Testis (tissue), 3 donors: ENCODE data around the gene DTX3. TPM values are rescaled to one million over a fixed set of nuclear protein-coding genes. Genes with fewer than 3 reads are reported as not detected.

Source experiments
- DNase-seq: peaks from one replicate; pipeline ENCODE4 v3.0.0-alpha.2; 2019
- H3K27ac ChIP-seq, 2 donors: fragments of 200-600 bp; sonication (generic); one replicate each; pipeline ENCODE4 v1.5.1; 2019
- H3K27me3 ChIP-seq: fragments of 200-600 bp; sonication (generic); one replicate; pipeline ENCODE4 v1.5.1; 2019
- H3K36me3 ChIP-seq: fragments of 200-600 bp; sonication (generic); one replicate; pipeline ENCODE4 v1.5.1; 2017; ENCODE audit warnings: low read depth; ENCODE audit errors: missing control alignments
- H3K4me1 ChIP-seq: fragments of 200-600 bp; sonication (generic); one replicate; pipeline ENCODE4 v1.5.1; 2019
- H3K4me3 ChIP-seq, 2 donors: fragments of 200-600 bp; sonication (generic); one replicate each; pipeline ENCODE4 v1.5.1; 2017 to 2019
- H3K9me3 ChIP-seq: fragments of 200-600 bp; sonication (generic); one replicate; pipeline ENCODE4 v1.5.1; 2017
- POLR2A ChIP-seq: fragments of 450-650 bp; IDR thresholded peaks from one replicate; pipeline ENCODE4 v1.6.1; 2017; ENCODE audit warnings: antibody characterized with exemption, mild to moderate bottlenecking, moderate library complexity
- WGBS, 2 donors: methylation state at CpG; one replicate each; pipeline ENCODE4 v1.1.5; 2018; 5-methylcytosine and 5-hydroxymethylcytosine counted together
- intact Hi-C: fragments of 100-400 bp; cut with DNase I; formaldehyde crosslinking; loops from one replicate; pipeline ENCODE4 v1.15.1; 2023; ENCODE audit warnings: low total_unique reads
- polyA plus RNA-seq: library from polyadenylated mRNA; stranded (reverse); fragments of 350-450 nt; fragmentation: Illumina TruSeq; extraction: RNeasy Lipid Tissue Mini Kit (QIAGEN cat#74804); gene quantifications from one replicate; pipeline ENCODE4 v1.2.3, GENCODE V29; 2014; ENCODE audit warnings: low read depth, low replicate concordance; ENCODE audit not compliant: insufficient read depth
- total RNA-seq, 2 donors: library from RNA; depleted of rRNA; stranded (reverse); fragments of >200 nt; gene quantifications; one replicate each; pipeline ENCODE4 v1.2.3, GENCODE V29; 2016
- TF ChIP-seq, protein P1 (sequence below), 3 experiments: fragments of 450-650 bp in 2 of 3; fragments of 200-600 bp in 1 of 3; sonication (generic) in 1 of 3; IDR thresholded peaks; one replicate each; pipeline ENCODE4 v1.5.1; 2016 to 2019; ENCODE audit warnings: antibody characterized with exemption in 3 of 3, mild to moderate bottlenecking in 2 of 3, moderate library complexity in 1 of 3

DTX3 gene
- total and polyA plus RNA-seq, 3 donors from 2014 or later: 37.9 to 60.4 (median 45.0) TPM

GRCh38 chr12:57591782-57592325 lies 12.8 kb upstream of the DTX3 start:
- DNase-seq: no peak
- Histone ChIP-seq H3K27me3 (no peaks in the 10 kb centered on the region), H3K36me3 (no peaks in the 10 kb centered on the region), H3K4me3 (peak overlapping the region; percentile 83 to 94), H3K9me3 (no peaks in the 10 kb centered on the region), H3K27ac (peak overlapping the region; percentile 37 to 76), H3K4me1 (peaks cover 21% of the 10 kb centered on the region)
- 27 to 39% methylated on average over 10 of the region's 10 CpGs for WGBS, 2 donors
- no peak for TF ChIP-seq POLR2A
- TF ChIP-seq, protein P1, sequence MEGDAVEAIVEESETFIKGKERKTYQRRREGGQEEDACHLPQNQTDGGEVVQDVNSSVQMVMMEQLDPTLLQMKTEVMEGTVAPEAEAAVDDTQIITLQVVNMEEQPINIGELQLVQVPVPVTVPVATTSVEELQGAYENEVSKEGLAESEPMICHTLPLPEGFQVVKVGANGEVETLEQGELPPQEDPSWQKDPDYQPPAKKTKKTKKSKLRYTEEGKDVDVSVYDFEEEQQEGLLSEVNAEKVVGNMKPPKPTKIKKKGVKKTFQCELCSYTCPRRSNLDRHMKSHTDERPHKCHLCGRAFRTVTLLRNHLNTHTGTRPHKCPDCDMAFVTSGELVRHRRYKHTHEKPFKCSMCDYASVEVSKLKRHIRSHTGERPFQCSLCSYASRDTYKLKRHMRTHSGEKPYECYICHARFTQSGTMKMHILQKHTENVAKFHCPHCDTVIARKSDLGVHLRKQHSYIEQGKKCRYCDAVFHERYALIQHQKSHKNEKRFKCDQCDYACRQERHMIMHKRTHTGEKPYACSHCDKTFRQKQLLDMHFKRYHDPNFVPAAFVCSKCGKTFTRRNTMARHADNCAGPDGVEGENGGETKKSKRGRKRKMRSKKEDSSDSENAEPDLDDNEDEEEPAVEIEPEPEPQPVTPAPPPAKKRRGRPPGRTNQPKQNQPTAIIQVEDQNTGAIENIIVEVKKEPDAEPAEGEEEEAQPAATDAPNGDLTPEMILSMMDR (IDR thresholded peaks at IDR 0.05): no peak
- intact Hi-C loops: no loop called here

DNA sequence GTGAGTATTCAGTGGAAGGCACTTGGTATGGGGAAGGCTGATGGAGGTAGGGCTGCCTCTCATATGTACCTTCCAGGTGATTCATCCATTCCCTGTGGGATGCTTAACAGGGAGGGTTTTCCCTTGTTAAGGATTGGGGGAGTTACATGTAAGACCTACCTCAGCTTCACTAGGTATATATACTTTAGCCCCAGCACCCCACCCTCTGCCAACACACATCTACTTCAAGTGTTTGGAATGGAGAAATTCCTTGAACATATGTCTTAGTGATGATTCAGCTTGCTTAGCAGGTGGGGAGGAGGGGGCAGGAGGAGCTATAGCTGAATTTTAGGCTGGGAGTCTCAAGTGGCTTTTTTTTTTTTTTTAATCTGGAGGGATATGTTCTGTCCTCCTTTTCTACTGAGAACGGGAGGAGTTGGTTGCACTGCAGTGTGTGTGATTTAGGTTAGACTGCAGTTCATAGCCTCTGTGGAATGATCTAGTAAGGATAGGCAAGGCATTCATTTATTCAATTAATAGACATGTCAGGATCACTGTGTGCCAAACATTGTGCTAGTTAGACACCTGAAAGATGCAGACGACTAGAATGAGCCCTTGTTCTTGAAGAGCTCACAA lies 12.0 kb upstream of the DTX3 start:
- Histone ChIP-seq H3K27me3 (no peaks in the 10 kb centered on the region), H3K4me3 (no peak overlapping the region), H3K27ac (no peak overlapping the region), H3K36me3 (no peaks in the 10 kb centered on the region), H3K4me1 (peaks cover 21% of the 10 kb centered on the region), H3K9me3 (no peaks in the 10 kb centered on the region)
- intact Hi-C loops: no loop called here
- no peak for DNase-seq
- TF ChIP-seq, protein P1 (IDR thresholded peaks at IDR 0.05): no peak
- TF ChIP-seq POLR2A: no peak
- WGBS, 2 donors: 49 to 64% methylated on average over 2 of the region's 2 CpGs

DNA sequence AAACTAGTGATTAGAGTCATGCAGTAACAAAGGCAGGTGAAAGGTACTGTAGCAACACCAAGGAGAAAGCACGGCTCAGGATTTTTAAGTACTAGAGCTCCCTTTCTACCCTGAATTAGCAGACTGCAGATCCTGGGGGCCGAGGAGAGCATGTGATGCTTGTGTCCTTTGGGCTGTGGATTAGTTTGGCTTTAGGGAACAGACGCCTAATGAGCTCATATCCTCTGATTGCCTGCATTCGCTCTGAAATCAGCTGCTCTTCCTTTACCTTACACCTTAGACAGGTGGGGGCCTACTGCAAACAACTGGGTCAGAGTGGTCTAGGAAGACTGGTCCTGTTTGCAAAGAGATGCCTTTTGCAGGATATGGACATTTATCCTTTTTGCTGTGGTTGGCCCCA lies 11.4 kb upstream of the DTX3 start:
- TF ChIP-seq POLR2A: no peak
- TF ChIP-seq, protein P1 (IDR thresholded peaks at IDR 0.05): no peak
- intact Hi-C loops: no loop called here
- 68 to 81% methylated on average over 4 of the region's 4 CpGs for WGBS, 2 donors

DNA sequence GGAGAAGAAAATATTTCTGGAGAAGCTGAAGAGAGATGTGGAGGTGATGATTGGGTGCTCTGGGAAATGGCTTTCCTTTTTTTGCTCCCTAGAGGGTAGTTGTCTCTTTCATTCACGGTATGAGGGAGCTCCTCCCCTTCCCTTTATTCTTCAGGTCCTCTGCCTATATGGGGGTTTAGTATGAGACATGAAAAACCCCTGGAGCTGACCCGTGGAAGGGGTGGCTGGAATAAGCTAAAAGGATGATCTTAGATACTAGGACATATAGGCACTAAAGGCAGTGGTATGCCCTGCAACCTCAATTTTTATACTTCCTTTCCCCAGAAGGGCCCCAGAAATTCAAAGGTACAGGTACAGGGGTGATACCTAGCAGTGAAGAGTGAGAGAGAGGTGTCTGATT lies 4.2 kb upstream of the DTX3 start:
- 71 to 80% methylated on average over 2 of the region's 2 CpGs for WGBS, 2 donors
- Histone ChIP-seq H3K27ac (no peak overlapping the region), H3K27me3 (no peaks in the 10 kb centered on the region), H3K4me3 (no peak overlapping the region), H3K4me1 (peaks cover 2% of the 10 kb centered on the region), H3K9me3 (no peaks in the 10 kb centered on the region), H3K36me3 (no peaks in the 10 kb centered on the region)
- no peak for TF ChIP-seq POLR2A
- TF ChIP-seq, protein P1 (IDR thresholded peaks at IDR 0.05): no peak
- intact Hi-C loops: no loop called here
- DNase-seq: no peak

More for the DNA sequence above, 11.4 kb upstream of the DTX3 start:
- Histone ChIP-seq H3K36me3 (no peaks in the 10 kb centered on the region), H3K27ac (no peak overlapping the region), H3K9me3 (no peaks in the 10 kb centered on the region), H3K27me3 (no peaks in the 10 kb centered on the region), H3K4me3 (no peak overlapping the region), H3K4me1 (peaks cover 21% of the 10 kb centered on the region)
- DNase-seq: no peak

GRCh38 chr12:57602544-57602943 lies 2.1 kb upstream of the DTX3 start:
- intact Hi-C loops: no loop called here
- Histone ChIP-seq H3K27ac (no peak overlapping the region), H3K27me3 (no peaks in the 10 kb centered on the region), H3K9me3 (no peaks in the 10 kb centered on the region), H3K36me3 (no peaks in the 10 kb centered on the region), H3K4me3 (no peak overlapping the region), H3K4me1 (peaks cover 7% of the 10 kb centered on the region)
- DNase-seq: no peak
- TF ChIP-seq, protein P1 (IDR thresholded peaks at IDR 0.05): no peak
- no peak for TF ChIP-seq POLR2A
